Osteocyte (in vitro differentiated cells): ENCODE measurements around the gene C1QTNF7. TPM values are rescaled to one million over a fixed set of nuclear protein-coding genes. Genes with fewer than 3 reads are reported as not detected.

Experiments
- DNase-seq: peaks from one replicate; pipeline ENCODE4 v3.0.0; 2021; ENCODE audit warnings: mixed read lengths; ENCODE audit not compliant: unreplicated experiment; ENCODE audit errors: extremely low spot score
- H3K27ac Mint-ChIP-seq: one replicate; pipeline ENCODE4 v1.8.0; 2021; ENCODE audit warnings: mild to moderate bottlenecking, mixed read lengths; ENCODE audit not compliant: unreplicated experiment
- H3K27me3 Mint-ChIP-seq: one replicate; pipeline ENCODE4 v1.8.0; 2021; ENCODE audit warnings: mixed read lengths; ENCODE audit not compliant: unreplicated experiment
- H3K36me3 Mint-ChIP-seq: one replicate; pipeline ENCODE4 v1.8.0; 2021; ENCODE audit warnings: mixed read lengths; ENCODE audit not compliant: unreplicated experiment
- H3K4me1 Mint-ChIP-seq: one replicate; pipeline ENCODE4 v1.8.0; 2021; ENCODE audit warnings: mixed read lengths; ENCODE audit not compliant: unreplicated experiment
- H3K4me3 Mint-ChIP-seq: one replicate; pipeline ENCODE4 v1.8.0; 2021; ENCODE audit warnings: mild to moderate bottlenecking, moderate library complexity, mixed read lengths; ENCODE audit not compliant: unreplicated experiment
- H3K9me3 Mint-ChIP-seq: one replicate; pipeline ENCODE4 v1.8.0; 2021; ENCODE audit warnings: mixed read lengths; ENCODE audit not compliant: unreplicated experiment
- CTCF ChIP-seq: fragments of 200-600 bp; sonication (generic); IDR thresholded peaks from 2 replicates; pipeline ENCODE4 v1.5.0; 2021; ENCODE audit warnings: antibody characterized with exemption, mild to moderate bottlenecking, moderate library complexity
- total RNA-seq: library from RNA; stranded (reverse); gene quantifications from 2 replicates; pipeline ENCODE4 v1.2.1, GENCODE V29; 2021

Gene C1QTNF7
- total RNA-seq, 1 donor from 2014 or later: not detected

GRCh38 chr4:15385515-15385914 is 42.3 kb upstream of the C1QTNF7 start:
- H3K4me3 Mint-ChIP-seq: no peak overlapping the region
- no peak for DNase-seq
- no peak overlapping the region for H3K27ac Mint-ChIP-seq

GRCh38 chr4:15385928-15386327 is 41.9 kb upstream of the C1QTNF7 start:
- DNase-seq: no peak
- Mint-ChIP-seq H3K27me3 (peaks cover 17% of the 10 kb centered on the region), H3K4me3 (no peak overlapping the region), H3K4me1 (no peaks in the 10 kb centered on the region), H3K27ac (no peak overlapping the region), H3K9me3 (no peaks in the 10 kb centered on the region), H3K36me3 (no peaks in the 10 kb centered on the region)
- no peak for TF ChIP-seq CTCF

More at GRCh38 chr4:15385515-15385914, 42.3 kb upstream of the C1QTNF7 start:
- TF ChIP-seq CTCF: no peak
- Mint-ChIP-seq H3K36me3 (no peaks in the 10 kb centered on the region), H3K27me3 (peaks cover 17% of the 10 kb centered on the region), H3K9me3 (no peaks in the 10 kb centered on the region), H3K4me1 (no peaks in the 10 kb centered on the region)

GRCh38 chr4:15390494-15390893 is 37.3 kb upstream of the C1QTNF7 start:
- H3K4me3 Mint-ChIP-seq: no peak overlapping the region
- H3K4me1 Mint-ChIP-seq: peaks cover 7% of the 10 kb centered on the region

GRCh38 chr4:15392053-15392805 is 35.6 kb upstream of the C1QTNF7 start:
- Mint-ChIP-seq H3K9me3 (no peaks in the 10 kb centered on the region), H3K27ac (no peak overlapping the region), H3K36me3 (no peaks in the 10 kb centered on the region), H3K4me1 (peaks cover 10% of the 10 kb centered on the region), H3K27me3 (no peaks in the 10 kb centered on the region), H3K4me3 (no peak overlapping the region)
- TF ChIP-seq CTCF: no peak
- DNase-seq: no peak

More at GRCh38 chr4:15390494-15390893, 37.3 kb upstream of the C1QTNF7 start:
- Mint-ChIP-seq H3K36me3 (no peaks in the 10 kb centered on the region), H3K27ac (no peak overlapping the region), H3K27me3 (no peaks in the 10 kb centered on the region), H3K9me3 (no peaks in the 10 kb centered on the region)
- TF ChIP-seq CTCF: no peak
- DNase-seq: no peak

GRCh38 chr4:15395311-15395710 is 32.5 kb upstream of the C1QTNF7 start:
- Mint-ChIP-seq H3K4me3 (no peak overlapping the region), H3K27me3 (no peaks in the 10 kb centered on the region), H3K36me3 (no peaks in the 10 kb centered on the region), H3K9me3 (no peaks in the 10 kb centered on the region), H3K27ac (no peak overlapping the region), H3K4me1 (peaks cover 29% of the 10 kb centered on the region)
- no peak for TF ChIP-seq CTCF
- DNase-seq: no peak
